ENCODE data around the gene GATC. TPM values are rescaled to one million over a fixed set of nuclear protein-coding genes. Genes with fewer than 3 reads are reported as not detected.
"Not testable (repeated sequence)": the region's sequence is repeated elsewhere in the genome, so short reads cannot be mapped to it uniquely, and the experiment has no call there.

The GATC gene
- total RNA-seq, 1 donor from 2014 or later, result 35.2 TPM

- no peak for ATAC-seq (ENCODE audit: low read depth)
- Mint-ChIP-seq H3K27me3 (no peaks in the 10 kb centered on the region), H3K4me1 (peaks cover 29% of the 10 kb centered on the region), H3K9me3 (no peaks in the 10 kb centered on the region), H3K27ac (no peak overlapping the region), H3K4me3 (peak overlapping the region; percentile 96), H3K36me3 (ENCODE audit: low read depth) (peaks cover 40% of the 10 kb centered on the region)
- no peak for TF ChIP-seq CTCF (IDR thresholded peaks at IDR 0.05)
- DNase-seq, result no peak
- POLR2A ChIA-PET, result interaction anchor here (0.7 to 2.5 kb wide), 6 partner anchors 9 to 88 kb away, joined by 3 to 5 read pairs (median 4); partner anchors contain the start of genes COX6A1, DYNLL1 and SRSF9
- intact Hi-C loops (cut with micrococcal nuclease), result loop anchor here (2.0 kb wide), 2 partner anchors 21 to 49 kb away; partner anchors contain the start of genes DYNLL1 and SRSF9
- CTCF ChIA-PET, result interaction anchor here (0.7 kb wide), 1 partner anchor 10 kb away, joined by 4 read pairs; the partner anchor contains the start of gene COX6A1
Measured at GRCh38 chr12:120447992-120448391, 1.7 kb downstream of the GATC start.

- H3K27me3 Mint-ChIP-seq; H3K27ac Mint-ChIP-seq; ATAC-seq (ENCODE audit: low read depth); intact Hi-C loops (cut with micrococcal nuclease); DNase-seq; H3K9me3 Mint-ChIP-seq; H3K4me3 Mint-ChIP-seq: not testable (repeated sequence)
- POLR2A ChIA-PET, result interaction anchor here (2.1 kb wide), 1 partner anchor 16 kb away, joined by 7 read pairs; no protein-coding TSS in a partner anchor
- H3K36me3 Mint-ChIP-seq (ENCODE audit: low read depth), result peaks cover 43% of the 10 kb centered on the region
- H3K4me1 Mint-ChIP-seq, result peaks cover 17% of the 10 kb centered on the region
- CTCF ChIA-PET, result interaction anchor here (1.0 to 1.8 kb wide), 2 partner anchors 14 to 16 kb away, joined by 3 to 5 read pairs; no protein-coding TSS in a partner anchor
Measured at GRCh38 chr12:120452524-120452923, 6.3 kb downstream of the GATC start.

GRCh38 chr12:120453060-120453750 lies 7.0 kb downstream of the GATC start:
- no peak for TF ChIP-seq CTCF (IDR thresholded peaks at IDR 0.05)
- Mint-ChIP-seq H3K36me3 (ENCODE audit: low read depth) (peaks cover 44% of the 10 kb centered on the region), H3K4me1 (peaks cover 11% of the 10 kb centered on the region), H3K9me3 (no peaks in the 10 kb centered on the region), H3K27ac (no peak overlapping the region), H3K4me3 (no peak overlapping the region), H3K27me3 (no peaks in the 10 kb centered on the region)
- intact Hi-C loops (cut with micrococcal nuclease), result no loop called here
- DNase-seq (no peak), ATAC-seq (ENCODE audit: low read depth) (no peak)
- ChIA-PET CTCF (interaction anchor here (0.7 to 1.8 kb wide), 4 partner anchors 11 to 41 kb away, joined by 3 to 5 read pairs (median 3); no protein-coding TSS in a partner anchor), POLR2A (interaction anchor here (0.9 to 2.1 kb wide), 3 partner anchors 8 to 16 kb away, joined by 3 to 7 read pairs (median 3); no protein-coding TSS in a partner anchor)

GRCh38 chr12:120453977-120454376 lies 7.7 kb downstream of the GATC start:
- Mint-ChIP-seq H3K4me3 (no peak overlapping the region), H3K27me3 (no peaks in the 10 kb centered on the region), H3K27ac (no peak overlapping the region), H3K9me3 (no peaks in the 10 kb centered on the region), H3K36me3 (ENCODE audit: low read depth) (peaks cover 52% of the 10 kb centered on the region), H3K4me1 (peaks cover 10% of the 10 kb centered on the region)
- intact Hi-C loops (cut with micrococcal nuclease), result loop anchor here (2.0 kb wide), 1 partner anchor 15 kb away; the partner anchor contains the start of gene SRSF9
- ChIA-PET POLR2A (interaction anchor here (0.8 to 2.1 kb wide), 4 partner anchors 9 to 15 kb away, joined by 3 to 7 read pairs (median 4); no protein-coding TSS in a partner anchor), CTCF (interaction anchor here (0.9 to 1.8 kb wide), 3 partner anchors 9 to 85 kb away, joined by 3 to 5 read pairs (median 4); no protein-coding TSS in a partner anchor)
- no peak for TF ChIP-seq CTCF (IDR thresholded peaks at IDR 0.05)
- peak; percentile 87 for ATAC-seq (ENCODE audit: low read depth)
- DNase-seq, result no peak

- H3K36me3 Mint-ChIP-seq (ENCODE audit: low read depth), result peaks cover 61% of the 10 kb centered on the region
- H3K27ac Mint-ChIP-seq, result peak overlapping the region; percentile 46
- POLR2A ChIA-PET, result interaction anchor here (0.7 kb wide), 1 partner anchor 153 kb away, joined by 6 read pairs; the partner anchor contains the start of gene SIRT4
Measured at GRCh38 chr12:120455302-120455701, 9.1 kb downstream of the GATC start.

More at GRCh38 chr12:120455302-120455701, 9.1 kb downstream of the GATC start:
- no peak for TF ChIP-seq CTCF (IDR thresholded peaks at IDR 0.05)
- H3K27me3 Mint-ChIP-seq, result no peaks in the 10 kb centered on the region
- DNase-seq (no peak), ATAC-seq (ENCODE audit: low read depth) (no peak)
- H3K4me3 Mint-ChIP-seq, result no peak overlapping the region
- H3K4me1 Mint-ChIP-seq, result peaks cover 7% of the 10 kb centered on the region
- intact Hi-C loops (cut with micrococcal nuclease), result loop anchor here (2.0 kb wide), 1 partner anchor 13 kb away; the partner anchor contains the start of gene SRSF9
- CTCF ChIA-PET, result interaction anchor here (1.3 to 1.7 kb wide), 2 partner anchors 42 to 84 kb away, joined by 3 to 4 read pairs; no protein-coding TSS in a partner anchor
- H3K9me3 Mint-ChIP-seq, result no peaks in the 10 kb centered on the region

Data from activated B cell treated with CpG ODN at 0.5 μM for 24 hours (primary cell).